Activated CD4-positive, alpha-beta T cell treated with anti-CD3 and anti-CD28 coated beads, Interleukin-2, Interleukin-6, amounts not matched to agents 100 ng/mL and 50 ng/mL, durations not matched to agents 16 hours and 8 hours (primary cell): Measurements from ENCODE around the gene ABCA1.
"Not testable (repeated sequence)": the region's sequence is repeated elsewhere in the genome, so short reads cannot be mapped to it uniquely, and the experiment has no call there.

Source experiments
- DNase-seq: peaks from one replicate; pipeline ENCODE4 v3.0.0-alpha.2; 2020

ABCA1 gene

DNA sequence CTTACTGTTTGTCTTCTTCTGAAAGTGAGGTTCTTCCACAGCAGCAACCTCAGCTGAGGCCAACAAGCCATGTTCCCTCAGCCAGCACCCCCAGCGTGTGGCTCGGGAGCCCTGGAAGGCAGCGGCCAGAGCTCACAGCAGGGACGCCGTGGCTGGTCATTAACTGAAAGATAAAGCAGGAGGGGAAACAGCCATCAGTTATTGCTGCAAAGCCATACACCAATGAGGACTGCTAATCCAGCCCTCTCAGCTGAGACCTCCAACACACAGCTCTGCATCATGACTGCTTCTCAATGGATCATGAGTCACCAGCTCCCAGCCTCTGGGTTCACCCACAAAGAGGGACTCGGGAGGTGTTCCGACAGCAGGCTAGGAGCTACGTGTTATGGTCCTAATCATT is 24.3 kb downstream of the ABCA1 start:
- no peak for DNase-seq

GRCh38 chr9:104900871-104901270 is 27.1 kb downstream of the ABCA1 start:
- DNase-seq, result no peak

- DNase-seq, result no peak
Measured at GRCh38 chr9:104900324-104900723, 27.6 kb downstream of the ABCA1 start.

GRCh38 chr9:104899759-104900247 is 28.2 kb downstream of the ABCA1 start:
- DNase-seq, result no peak

- DNase-seq, result not testable (repeated sequence)
Measured at GRCh38 chr9:104898376-104898775, 29.6 kb downstream of the ABCA1 start.

GRCh38 chr9:104896131-104896530 is 31.8 kb downstream of the ABCA1 start:
- DNase-seq, result no peak

DNA sequence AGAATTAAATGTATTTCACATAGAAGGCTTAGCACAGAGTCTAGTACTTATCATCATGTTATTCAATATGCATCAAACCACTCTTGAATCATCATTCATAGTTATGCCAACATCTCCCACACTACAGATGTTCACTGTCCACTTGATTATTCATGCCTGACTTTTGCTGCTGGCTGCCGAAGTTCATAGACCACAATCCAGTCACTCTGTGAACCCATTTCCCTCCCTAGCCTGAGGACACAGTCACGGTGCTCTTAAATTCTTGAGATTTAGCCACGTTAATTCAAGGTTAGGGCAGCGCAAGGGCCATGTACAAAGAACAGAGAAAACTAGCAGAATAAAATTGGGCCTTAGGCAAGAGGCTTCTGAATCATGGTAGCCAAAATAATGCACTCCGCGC is 32.4 kb downstream of the ABCA1 start:
- no peak for DNase-seq

DNA sequence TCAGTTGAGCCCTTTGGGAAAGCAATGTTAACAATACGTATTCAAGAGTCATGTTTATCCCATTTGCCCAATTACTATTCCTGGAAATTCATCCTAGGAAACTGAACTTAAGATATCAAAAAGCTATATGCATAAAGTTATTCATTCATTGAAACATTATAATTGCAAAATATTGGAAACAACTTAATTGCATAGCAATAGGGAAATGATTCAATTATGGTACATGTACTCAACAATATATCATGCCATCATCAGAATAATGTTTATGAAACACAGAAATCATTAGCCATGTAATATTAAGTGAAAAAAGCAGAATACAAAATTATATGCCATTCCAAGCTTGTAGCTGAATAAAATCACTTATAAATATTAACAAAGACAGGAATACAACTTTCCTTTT is 35.3 kb downstream of the ABCA1 start:
- no peak for DNase-seq

DNA sequence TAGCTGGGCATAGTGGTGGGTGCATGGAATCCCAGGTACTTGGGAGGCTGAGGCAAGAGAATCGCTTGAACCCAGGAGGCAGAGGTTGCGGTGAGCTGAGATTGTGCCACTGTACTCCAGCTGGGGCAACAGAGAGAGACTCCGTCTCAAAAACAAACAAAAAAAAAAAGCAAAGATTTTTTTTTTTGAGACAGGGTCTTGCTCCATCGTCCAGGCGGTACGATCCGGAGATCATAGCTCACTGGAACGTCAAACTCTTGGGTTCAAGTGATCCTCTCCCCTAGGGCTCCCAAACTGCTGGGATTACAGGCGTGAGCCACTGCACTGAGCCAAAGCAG is 37.6 kb downstream of the ABCA1 start:
- DNase-seq, result no peak

- DNase-seq, result no peak
Measured at GRCh38 chr9:104885818-104886709, 41.9 kb downstream of the ABCA1 start.

GRCh38 chr9:104883169-104883568 is 44.8 kb downstream of the ABCA1 start:
- no peak for DNase-seq

DNA sequence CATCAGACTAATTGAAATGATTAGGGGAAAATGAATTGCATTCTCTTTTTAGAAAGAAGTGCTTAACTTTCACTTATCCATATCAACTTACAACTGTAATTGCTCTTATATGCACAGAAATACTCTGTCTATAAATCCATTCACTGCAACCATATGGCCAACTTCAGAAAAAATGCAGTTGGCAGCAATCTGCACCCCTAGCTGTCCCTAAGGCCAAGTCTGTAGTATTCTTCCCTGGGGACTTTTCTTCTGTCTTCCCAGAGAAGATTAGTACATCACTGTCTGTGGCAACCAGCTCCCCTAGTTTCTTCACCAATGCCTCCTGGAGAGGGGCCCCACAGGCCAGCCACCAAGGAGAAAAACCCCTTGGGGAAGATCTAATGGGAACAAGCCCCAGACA is 45.4 kb downstream of the ABCA1 start:
- DNase-seq, result no peak

GRCh38 chr9:104882086-104882485 is 45.9 kb downstream of the ABCA1 start:
- no peak for DNase-seq

DNA sequence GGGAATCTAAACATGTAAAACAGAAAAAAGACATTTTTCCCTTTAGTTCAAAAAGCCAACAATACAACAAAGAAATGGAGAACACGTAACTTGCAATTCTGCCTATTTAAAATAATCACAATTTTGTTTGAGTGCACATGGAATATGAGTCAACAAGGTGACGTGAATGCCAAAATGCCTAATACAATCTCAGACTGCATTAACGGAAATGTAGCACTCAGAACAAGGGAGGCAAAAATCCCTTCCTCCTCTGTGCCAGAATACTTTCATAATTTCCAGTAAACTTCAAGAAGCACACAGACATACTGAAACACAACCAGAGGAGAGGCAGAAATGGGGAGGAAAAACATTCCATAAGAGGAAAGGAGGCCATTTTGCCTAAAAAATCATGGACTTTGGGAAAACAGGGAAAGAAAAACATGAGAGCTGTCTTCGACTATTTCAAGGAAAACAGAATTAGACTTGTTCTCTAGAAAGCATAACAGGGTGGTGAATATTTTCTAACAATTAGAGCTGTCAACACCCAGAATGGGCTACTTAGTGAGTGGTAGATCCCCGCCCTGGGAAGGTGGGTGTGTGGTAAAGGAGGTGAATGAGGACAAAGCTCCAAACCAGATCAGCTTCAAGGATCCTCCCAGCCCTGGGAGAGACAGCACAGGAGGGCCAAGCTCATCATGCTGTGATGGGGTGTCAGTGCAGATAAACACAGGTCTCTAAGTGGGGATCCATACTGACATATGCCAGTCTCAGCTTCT is 48.2 kb downstream of the ABCA1 start:
- no peak for DNase-seq

DNA sequence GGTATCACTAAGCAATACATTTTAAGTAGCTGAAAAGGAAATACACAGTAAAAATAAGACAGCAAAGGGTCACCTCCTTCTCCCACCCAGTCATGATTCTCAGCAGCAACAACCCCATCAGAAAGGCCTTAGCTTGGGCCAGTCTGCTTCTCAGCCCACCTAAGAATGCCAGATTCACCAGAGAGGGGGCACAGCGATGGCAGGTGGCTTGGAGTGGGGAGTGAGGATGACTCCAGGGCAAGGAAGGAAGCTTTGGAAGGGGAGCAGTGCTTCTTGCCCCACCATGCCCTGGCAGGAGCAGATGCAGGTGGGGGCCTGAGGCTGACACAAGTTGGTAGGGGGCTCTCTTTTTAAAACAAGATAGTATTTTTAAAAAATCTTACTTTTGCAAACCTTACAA is 51.4 kb downstream of the ABCA1 start:
- no peak for DNase-seq

DNA sequence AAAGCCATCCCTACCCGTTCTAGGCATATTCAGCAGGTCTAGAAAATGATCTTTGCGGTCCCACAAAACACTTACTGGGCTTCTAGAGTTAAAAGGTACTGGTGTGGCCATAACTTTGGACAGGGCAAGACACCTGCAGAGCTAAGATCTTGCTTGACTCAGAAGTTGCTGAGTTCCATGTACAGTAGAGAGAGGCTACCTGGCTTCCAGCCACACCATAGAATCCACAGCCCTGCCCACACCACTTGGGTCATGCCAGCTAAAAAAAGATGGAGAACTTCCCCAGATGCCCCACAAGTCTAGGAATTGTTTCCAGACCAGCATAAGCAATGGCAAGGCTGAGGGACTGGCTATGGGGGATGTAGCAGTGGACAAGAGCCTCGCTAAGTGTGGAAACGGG is 52.1 kb downstream of the ABCA1 start:
- DNase-seq, result no peak

GRCh38 chr9:104875320-104875719 is 52.6 kb downstream of the ABCA1 start:
- no peak for DNase-seq

- DNase-seq, result no peak
Measured at GRCh38 chr9:104873489-104873850, 54.5 kb downstream of the ABCA1 start.

GRCh38 chr9:104872656-104873488 is 55.1 kb downstream of the ABCA1 start:
- no peak for DNase-seq

DNA sequence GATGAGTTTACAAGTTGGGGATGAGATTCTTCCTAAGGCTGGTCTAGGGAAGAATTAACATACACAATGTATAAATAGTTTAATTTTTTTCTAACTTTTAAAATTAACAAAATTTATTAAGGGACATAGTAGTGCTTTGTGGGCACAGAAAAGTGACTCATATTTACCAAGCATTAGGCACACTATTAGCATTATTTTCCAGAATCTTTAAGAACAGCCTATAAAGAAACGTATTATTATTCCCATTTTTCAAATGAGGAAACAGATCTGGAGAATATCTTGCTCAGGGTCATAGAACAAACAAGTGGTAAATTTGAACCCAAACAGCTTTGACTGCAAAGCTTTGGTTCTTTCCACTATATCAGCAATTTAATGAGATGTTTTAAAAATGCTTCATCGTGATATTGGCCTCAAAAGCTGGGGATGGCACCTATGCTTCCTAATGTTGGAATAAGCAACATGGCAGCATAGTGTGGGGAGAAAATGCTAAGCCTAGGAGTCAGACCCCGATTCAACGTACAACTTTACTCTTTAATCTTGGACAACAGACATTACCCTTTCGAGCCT is 55.9 kb downstream of the ABCA1 start:
- no peak for DNase-seq

- no peak for DNase-seq
Measured at GRCh38 chr9:104869811-104870210, 58.1 kb downstream of the ABCA1 start.

- no peak for DNase-seq
Measured at GRCh38 chr9:104868687-104869404, 59.1 kb downstream of the ABCA1 start.
